HG03354 (cell line): ENCODE measurements around the gene RNASE11.
"Not testable (repeated sequence)": the region's sequence is repeated elsewhere in the genome, so short reads cannot be mapped to it uniquely, and the experiment has no call there.

Source experiments
- ATAC-seq: cut with Tn5 transposase; IDR thresholded peaks from one replicate; pipeline ENCODE4 v1.9.1; 2021; ENCODE audit warnings: mild to moderate bottlenecking; ENCODE audit not compliant: unreplicated experiment, poor library complexity, severe bottlenecking

RNASE11 gene

GRCh38 chr14:20587489-20588154 lies at the start of gene RNASE11:
RNASE11 (minus strand) TSS chr14:20588001.
- ATAC-seq, result no peak

DNA sequence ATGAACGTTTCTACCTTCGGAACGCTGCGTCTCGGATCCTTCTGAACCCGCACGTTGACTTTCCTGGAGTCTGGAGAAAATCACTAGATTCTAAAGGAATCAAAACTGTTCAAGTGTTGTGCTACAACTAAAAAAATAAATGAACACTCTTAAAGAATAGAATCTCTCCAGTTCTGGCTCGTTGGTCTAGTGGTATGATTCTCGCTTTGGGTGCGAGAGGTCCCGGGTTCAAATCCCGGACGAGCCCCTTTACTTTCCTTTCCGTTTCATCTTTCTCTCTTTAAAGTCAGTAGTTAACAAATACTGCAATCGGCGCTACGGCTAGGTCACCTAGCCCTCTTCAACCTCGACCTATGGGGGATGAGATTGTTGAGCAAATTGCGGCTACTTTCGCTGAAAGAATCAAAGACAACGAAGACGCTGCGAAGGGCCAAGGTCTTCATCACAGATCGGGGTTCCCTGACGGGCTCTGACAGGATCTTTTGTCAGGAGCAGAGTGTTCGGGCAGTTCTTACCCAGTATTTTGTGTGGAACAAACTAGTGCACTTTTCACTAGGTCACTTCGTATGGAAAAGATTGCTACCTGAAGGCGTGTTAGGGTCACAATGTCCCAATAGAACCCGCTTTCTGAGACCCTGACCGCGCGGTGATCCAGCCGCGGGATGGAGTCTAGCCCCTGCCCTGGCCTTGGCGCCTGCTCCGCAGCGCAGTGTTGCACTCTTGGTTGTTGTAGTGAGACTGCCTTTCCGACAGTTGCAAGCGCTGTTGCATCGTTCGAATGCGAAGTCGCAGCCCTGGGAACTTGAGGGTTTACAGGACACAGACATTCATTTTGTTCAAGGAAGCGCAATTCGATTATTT lies 45.3 kb upstream of the RNASE11 start:
- ATAC-seq, result peak; percentile 78

- ATAC-seq, result peak; percentile 22
These were observed 44.6 kb upstream of the RNASE11 start for GRCh38 chr14:20632448-20632830.

GRCh38 chr14:20631880-20632389 lies 44.1 kb upstream of the RNASE11 start:
- ATAC-seq, result peak; percentile 11

- ATAC-seq, result no peak
These were observed 43.5 kb upstream of the RNASE11 start for GRCh38 chr14:20631023-20631879.

DNA sequence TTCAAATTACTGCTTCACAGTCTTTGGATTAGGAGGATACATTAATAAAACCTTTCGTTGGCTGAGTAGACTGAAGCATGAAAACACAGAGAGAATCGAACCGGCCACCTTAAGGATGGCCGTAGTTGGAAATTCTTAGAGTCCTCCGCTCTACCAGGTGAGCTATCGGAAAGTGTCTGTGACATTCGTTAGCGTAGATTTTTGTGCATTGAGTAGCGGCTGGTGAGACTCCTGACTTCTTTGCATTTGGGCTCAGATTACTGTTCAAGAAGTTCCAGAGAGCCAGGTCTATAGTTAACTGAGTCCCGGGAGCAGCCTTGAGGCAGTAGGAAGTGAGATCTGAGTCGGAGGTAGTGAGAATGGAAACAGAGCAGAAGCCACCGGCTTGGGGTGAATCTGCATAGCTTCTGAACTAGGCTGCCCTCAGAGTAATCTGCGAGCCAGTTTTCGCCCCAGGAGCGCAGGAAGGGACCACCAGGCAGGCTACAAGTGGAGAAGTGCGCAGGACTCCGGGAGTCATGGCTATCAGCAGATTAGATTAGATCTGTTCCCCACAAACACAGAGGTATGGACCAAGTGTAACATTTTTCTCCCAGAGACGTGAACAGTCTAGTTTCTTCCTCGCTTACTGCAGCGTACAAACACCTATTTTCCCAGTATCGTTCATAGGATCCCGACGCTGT lies 42.7 kb upstream of the RNASE11 start:
- ATAC-seq, result peak; percentile 29

- ATAC-seq, result no peak
These were observed 40.5 kb upstream of the RNASE11 start for GRCh38 chr14:20628063-20628854.

- ATAC-seq, result no peak
These were observed 39.7 kb upstream of the RNASE11 start for GRCh38 chr14:20627346-20628027.

GRCh38 chr14:20626274-20626673 lies 38.5 kb upstream of the RNASE11 start:
- ATAC-seq, result no peak

GRCh38 chr14:20624495-20625070 lies 36.8 kb upstream of the RNASE11 start:
- ATAC-seq, result no peak

DNA sequence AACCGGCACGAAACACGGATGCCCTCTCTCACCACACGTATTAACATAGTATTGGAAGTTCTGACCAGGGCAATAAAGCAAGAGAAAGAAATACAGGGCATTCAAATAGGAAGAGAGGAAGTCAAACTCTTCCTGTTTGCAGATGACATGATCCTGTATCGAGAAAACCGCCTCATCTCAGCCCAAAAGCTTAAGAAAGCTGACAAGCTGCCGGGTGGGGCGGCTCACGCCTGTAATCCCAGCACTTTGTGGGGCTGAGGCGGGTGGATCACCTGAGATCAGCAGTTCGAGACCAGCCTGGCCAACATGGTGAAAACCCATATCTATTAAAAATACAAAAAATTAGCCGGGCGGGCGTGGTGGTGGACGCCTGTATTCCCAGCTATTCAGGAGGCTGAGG lies 36.0 kb upstream of the RNASE11 start:
- no peak for ATAC-seq

DNA sequence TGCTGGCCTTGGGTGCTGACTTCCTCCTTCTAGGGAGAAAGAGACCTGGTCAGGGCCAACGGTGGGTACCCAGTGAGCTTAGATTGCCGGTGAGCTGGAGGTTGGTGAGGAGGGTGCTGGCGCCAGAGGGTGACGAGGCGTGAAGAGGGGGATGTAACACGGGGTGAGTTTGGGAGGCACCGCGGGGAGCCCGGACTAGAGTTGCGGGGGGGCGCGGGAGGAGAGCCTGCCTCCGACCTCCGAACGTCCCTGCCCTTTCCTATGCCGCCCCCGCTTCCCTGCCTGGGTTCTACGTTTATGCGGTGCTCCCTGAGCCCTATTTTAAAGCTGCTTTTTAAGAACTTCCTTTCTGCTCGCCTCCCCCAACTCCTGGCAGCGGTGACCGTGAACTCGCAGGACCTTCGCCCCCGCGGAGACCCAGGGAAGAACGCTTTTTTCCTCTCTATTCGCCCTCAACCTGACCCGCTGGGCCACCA lies 35.1 kb upstream of the RNASE11 start:
- ATAC-seq, result no peak

DNA sequence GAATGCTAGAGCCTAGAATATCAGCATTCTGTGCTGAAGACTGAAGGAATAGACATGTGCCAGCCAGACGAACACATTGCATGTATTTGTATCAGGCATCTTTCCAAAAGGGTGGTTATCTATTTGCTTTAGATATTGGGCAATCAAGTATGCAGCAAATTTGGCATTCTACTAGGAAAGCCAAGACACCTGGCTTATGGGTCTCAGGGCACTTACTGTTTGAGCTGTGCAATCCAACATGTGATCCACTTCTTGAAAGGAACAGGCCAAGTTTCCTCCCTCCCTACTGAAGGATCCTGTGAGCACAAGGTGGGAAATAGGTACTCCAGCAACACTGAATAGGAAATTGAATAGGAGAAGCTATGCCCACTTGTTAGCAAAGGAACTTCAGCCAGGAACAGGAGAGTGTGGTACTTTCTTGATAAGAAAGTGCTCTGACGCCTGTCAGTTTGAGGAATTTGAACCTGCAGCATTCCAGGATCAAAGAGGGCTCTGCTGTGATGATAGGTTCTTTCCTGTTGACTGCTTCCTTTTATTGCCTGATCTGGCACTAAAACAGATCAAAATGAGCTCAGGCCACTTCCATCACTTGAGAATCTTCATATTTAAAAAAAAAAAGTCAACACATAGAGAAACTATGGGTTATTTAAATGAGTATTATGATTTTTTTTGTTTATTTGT lies 33.1 kb upstream of the RNASE11 start:
- ATAC-seq, result no peak

GRCh38 chr14:20619688-20620087 lies 31.9 kb upstream of the RNASE11 start:
- ATAC-seq, result not testable (repeated sequence)

- no peak for ATAC-seq
These were observed 30.5 kb upstream of the RNASE11 start for GRCh38 chr14:20618271-20618749.

DNA sequence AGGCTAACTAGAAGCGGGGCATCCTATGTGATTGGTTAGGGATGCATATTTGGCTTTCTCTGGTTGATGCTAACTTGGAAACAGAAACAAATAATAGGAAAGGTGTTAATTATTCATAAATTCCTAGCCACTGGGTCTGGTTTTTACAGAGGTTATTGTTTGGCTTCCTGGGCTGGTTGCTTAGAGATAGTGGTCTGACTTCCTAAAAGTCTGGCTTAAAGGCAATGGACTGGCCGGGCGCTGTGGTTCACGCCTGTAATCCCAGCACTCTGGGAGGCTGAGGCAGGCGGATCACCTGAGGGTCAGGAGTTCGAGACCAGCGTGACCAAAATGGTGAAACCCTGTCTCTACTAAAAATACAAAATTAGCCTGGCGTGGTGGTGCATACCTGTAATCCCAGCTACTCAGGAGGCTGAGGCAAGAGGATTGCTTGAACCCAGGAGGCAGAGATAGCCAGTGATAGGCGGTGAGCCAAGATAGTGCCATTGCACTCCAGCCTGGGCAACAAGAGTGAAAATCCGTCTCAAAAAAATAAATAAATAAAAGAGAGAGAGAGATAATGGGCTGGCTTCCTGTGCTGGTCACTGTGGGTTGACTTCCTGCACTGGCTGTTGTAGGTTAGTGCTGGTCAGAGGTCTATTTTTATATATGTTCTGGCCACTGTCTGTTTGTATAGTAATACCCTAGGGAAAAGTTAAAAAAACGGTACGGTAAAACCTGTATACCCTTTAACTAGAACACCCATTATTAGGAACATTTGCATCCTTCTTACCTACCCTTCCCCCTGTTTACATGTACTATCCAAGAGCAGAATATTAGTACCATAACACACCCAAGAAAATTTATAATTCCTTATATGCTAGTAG lies 29.6 kb upstream of the RNASE11 start:
- ATAC-seq, result peak; percentile 49
